G401 (cell line): Measurements from ENCODE around the gene CACNA1C. TPM values are rescaled to one million over a fixed set of nuclear protein-coding genes. Genes with fewer than 3 reads are reported as not detected.

ENCODE experiments used
- DNase-seq: peaks from one replicate; pipeline ENCODE4 v3.0.0-alpha.2; 2015; ENCODE audit warnings: low spot score
- in situ Hi-C: cut with HindIII; loops from 2 replicates; pipeline ENCODE4 v1.10.0; 2016; ENCODE audit warnings: low sequenced_read_pairs, mixed read lengths
- total RNA-seq: library from RNA; depleted of rRNA; stranded (reverse); fragments of >200 nt; shearing (Covaris generic); gene quantifications from 2 replicates; pipeline ENCODE4 v1.2.3, GENCODE V29; 2014

Gene CACNA1C
- total RNA-seq, 1 experiment from 2014 or later = 2.8 TPM

GRCh38 chr12:2615665-2616402 lies 563.0 kb downstream of the CACNA1C start:
- in situ Hi-C loops = no loop called here
- no peak for DNase-seq

GRCh38 chr12:2616763-2617162 lies 564.0 kb downstream of the CACNA1C start:
- in situ Hi-C loops = no loop called here
- DNase-seq = no peak

- in situ Hi-C loops = no loop called here
- no peak for DNase-seq
Measured at GRCh38 chr12:2617365-2617764, 564.6 kb downstream of the CACNA1C start.

- in situ Hi-C loops = no loop called here
- DNase-seq = no peak
Measured at GRCh38 chr12:2618291-2618995, 565.7 kb downstream of the CACNA1C start.

- DNase-seq = no peak
- in situ Hi-C loops = no loop called here
Measured at GRCh38 chr12:2619136-2619535, 566.3 kb downstream of the CACNA1C start.

GRCh38 chr12:2622460-2622859 lies 569.7 kb downstream of the CACNA1C start:
- DNase-seq = no peak
- in situ Hi-C loops = no loop called here

- in situ Hi-C loops = no loop called here
- DNase-seq = no peak
Measured at GRCh38 chr12:2623472-2623871, 570.7 kb downstream of the CACNA1C start.

GRCh38 chr12:2624543-2625288 lies 571.9 kb downstream of the CACNA1C start:
- peak; percentile 2 for DNase-seq
- in situ Hi-C loops = no loop called here

- in situ Hi-C loops = no loop called here
- DNase-seq = no peak
Measured at GRCh38 chr12:2625289-2625612, 572.5 kb downstream of the CACNA1C start.

- no peak for DNase-seq
- in situ Hi-C loops = no loop called here
Measured at GRCh38 chr12:2627076-2627834, 574.5 kb downstream of the CACNA1C start.

GRCh38 chr12:2627835-2628191 lies 575.0 kb downstream of the CACNA1C start:
- DNase-seq = no peak
- in situ Hi-C loops = no loop called here

- no peak for DNase-seq
- in situ Hi-C loops = no loop called here
Measured at GRCh38 chr12:2628401-2628800, 575.6 kb downstream of the CACNA1C start.

GRCh38 chr12:2629051-2629450 lies 576.3 kb downstream of the CACNA1C start:
- in situ Hi-C loops = no loop called here
- no peak for DNase-seq

- in situ Hi-C loops = no loop called here
- DNase-seq = no peak
Measured at GRCh38 chr12:2631653-2632350, 579.0 kb downstream of the CACNA1C start.

- no peak for DNase-seq
- in situ Hi-C loops = no loop called here
Measured at GRCh38 chr12:2633176-2633824, 580.5 kb downstream of the CACNA1C start.

GRCh38 chr12:2633825-2634200 lies 581.0 kb downstream of the CACNA1C start:
- DNase-seq = no peak

GRCh38 chr12:2634471-2634870 lies 581.7 kb downstream of the CACNA1C start:
- no peak for DNase-seq
- in situ Hi-C loops = no loop called here

More at GRCh38 chr12:2633825-2634200, 581.0 kb downstream of the CACNA1C start:
- in situ Hi-C loops = no loop called here

- no peak for DNase-seq
- in situ Hi-C loops = no loop called here
Measured at GRCh38 chr12:2636741-2637340, 584.1 kb downstream of the CACNA1C start.
